ENCODE data around the gene GATAD2B. TPM values are rescaled to one million over a fixed set of nuclear protein-coding genes. Genes with fewer than 3 reads are reported as not detected.

Gene GATAD2B
- total RNA-seq, 1 donor from 2014 or later = 47.0 TPM

DNA sequence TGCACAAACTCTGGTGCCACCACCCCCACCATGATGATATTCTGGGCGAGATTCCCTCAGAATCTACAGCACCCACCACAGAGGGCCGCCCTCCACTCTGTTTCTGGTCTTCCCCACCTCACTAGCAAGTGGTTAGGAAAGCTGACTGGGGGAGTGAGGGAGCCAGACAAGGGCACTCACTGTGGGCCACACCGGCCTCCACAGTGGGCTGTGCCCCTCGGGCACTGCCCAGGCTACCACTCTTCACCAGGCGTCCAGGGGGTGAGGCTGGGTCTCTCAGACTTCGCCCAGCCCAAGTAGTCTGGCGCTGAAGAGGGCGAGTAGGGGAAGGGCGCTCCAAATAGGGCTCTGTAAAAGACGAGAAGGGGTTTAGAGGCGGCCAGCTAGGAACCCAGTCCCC, 11.2 kb upstream of the GATAD2B start:
- TF ChIP-seq, protein P1, sequence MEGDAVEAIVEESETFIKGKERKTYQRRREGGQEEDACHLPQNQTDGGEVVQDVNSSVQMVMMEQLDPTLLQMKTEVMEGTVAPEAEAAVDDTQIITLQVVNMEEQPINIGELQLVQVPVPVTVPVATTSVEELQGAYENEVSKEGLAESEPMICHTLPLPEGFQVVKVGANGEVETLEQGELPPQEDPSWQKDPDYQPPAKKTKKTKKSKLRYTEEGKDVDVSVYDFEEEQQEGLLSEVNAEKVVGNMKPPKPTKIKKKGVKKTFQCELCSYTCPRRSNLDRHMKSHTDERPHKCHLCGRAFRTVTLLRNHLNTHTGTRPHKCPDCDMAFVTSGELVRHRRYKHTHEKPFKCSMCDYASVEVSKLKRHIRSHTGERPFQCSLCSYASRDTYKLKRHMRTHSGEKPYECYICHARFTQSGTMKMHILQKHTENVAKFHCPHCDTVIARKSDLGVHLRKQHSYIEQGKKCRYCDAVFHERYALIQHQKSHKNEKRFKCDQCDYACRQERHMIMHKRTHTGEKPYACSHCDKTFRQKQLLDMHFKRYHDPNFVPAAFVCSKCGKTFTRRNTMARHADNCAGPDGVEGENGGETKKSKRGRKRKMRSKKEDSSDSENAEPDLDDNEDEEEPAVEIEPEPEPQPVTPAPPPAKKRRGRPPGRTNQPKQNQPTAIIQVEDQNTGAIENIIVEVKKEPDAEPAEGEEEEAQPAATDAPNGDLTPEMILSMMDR (IDR thresholded peaks at IDR 0.05) = no peak
- Mint-ChIP-seq H3K4me3 (ENCODE audit: unreplicated experiment) (no peak overlapping the region), H3K4me1 (ENCODE audit: low read depth) (peaks cover 5% of the 10 kb centered on the region), H3K27me3 (ENCODE audit: low read depth) (no peaks in the 10 kb centered on the region), H3K9me3 (ENCODE audit: low read depth) (no peaks in the 10 kb centered on the region), H3K27ac (ENCODE audit: unreplicated experiment) (no peak overlapping the region), H3K36me3 (ENCODE audit: low read depth) (peaks cover 30% of the 10 kb centered on the region)
- peak; percentile 49 for DNase-seq (ENCODE audit: low spot score)

GRCh38 chr1:153933430-153933829, 10.7 kb upstream of the GATAD2B start:
- TF ChIP-seq, protein P1 (IDR thresholded peaks at IDR 0.05) = no peak
- H3K27ac Mint-ChIP-seq (ENCODE audit: unreplicated experiment) = no peak overlapping the region
- no peak overlapping the region for H3K4me3 Mint-ChIP-seq (ENCODE audit: unreplicated experiment)
- DNase-seq (ENCODE audit: low spot score) = peak; percentile 76
- H3K27me3 Mint-ChIP-seq (ENCODE audit: low read depth) = no peaks in the 10 kb centered on the region
- peaks cover 27% of the 10 kb centered on the region for H3K36me3 Mint-ChIP-seq (ENCODE audit: low read depth)
- peaks cover 10% of the 10 kb centered on the region for H3K4me1 Mint-ChIP-seq (ENCODE audit: low read depth)
- no peaks in the 10 kb centered on the region for H3K9me3 Mint-ChIP-seq (ENCODE audit: low read depth)

GRCh38 chr1:153932156-153933131, 9.7 kb upstream of the GATAD2B start:
- Mint-ChIP-seq H3K4me1 (ENCODE audit: low read depth) (peaks cover 10% of the 10 kb centered on the region), H3K27me3 (ENCODE audit: low read depth) (no peaks in the 10 kb centered on the region), H3K4me3 (ENCODE audit: unreplicated experiment) (no peak overlapping the region), H3K9me3 (ENCODE audit: low read depth) (no peaks in the 10 kb centered on the region), H3K27ac (ENCODE audit: unreplicated experiment) (no peak overlapping the region), H3K36me3 (ENCODE audit: low read depth) (peaks cover 23% of the 10 kb centered on the region)
- TF ChIP-seq, protein P1 (IDR thresholded peaks at IDR 0.05) = no peak
- peak; percentile 79 for DNase-seq (ENCODE audit: low spot score)

- no peaks in the 10 kb centered on the region for H3K27me3 Mint-ChIP-seq (ENCODE audit: low read depth)
- H3K4me1 Mint-ChIP-seq (ENCODE audit: low read depth) = peaks cover 10% of the 10 kb centered on the region
- no peak overlapping the region for H3K27ac Mint-ChIP-seq (ENCODE audit: unreplicated experiment)
- H3K9me3 Mint-ChIP-seq (ENCODE audit: low read depth) = no peaks in the 10 kb centered on the region
- peak; percentile 58 for DNase-seq (ENCODE audit: low spot score)
- peaks cover 9% of the 10 kb centered on the region for H3K36me3 Mint-ChIP-seq (ENCODE audit: low read depth)
- H3K4me3 Mint-ChIP-seq (ENCODE audit: unreplicated experiment) = no peak overlapping the region
- TF ChIP-seq, protein P1 (IDR thresholded peaks at IDR 0.05) = no peak
These were observed 7.5 kb upstream of the GATAD2B start for GRCh38 chr1:153929981-153930948.

DNA sequence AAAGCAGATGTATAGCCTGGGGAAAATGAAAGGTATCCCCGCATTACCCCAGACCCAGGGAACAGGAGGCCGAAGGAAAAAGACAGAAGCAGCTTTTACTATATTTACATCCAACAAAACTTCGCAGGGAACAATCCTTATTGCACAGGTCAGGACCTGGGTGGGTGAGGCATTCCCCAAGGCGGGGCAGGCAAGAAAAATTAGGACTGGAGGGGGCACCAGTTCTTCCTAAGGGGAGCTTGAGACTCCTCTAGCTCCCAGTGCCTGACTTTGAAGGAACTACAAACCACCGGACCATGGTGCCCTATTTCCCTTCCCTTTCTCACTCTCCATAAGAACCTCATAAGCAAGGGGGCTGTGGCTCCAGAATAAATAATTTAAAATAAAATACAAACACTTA, 6.7 kb upstream of the GATAD2B start:
- DNase-seq (ENCODE audit: low spot score) = no peak
- peak overlapping the region; percentile 74 for H3K27ac Mint-ChIP-seq (ENCODE audit: unreplicated experiment)
- no peak overlapping the region for H3K4me3 Mint-ChIP-seq (ENCODE audit: unreplicated experiment)
- no peaks in the 10 kb centered on the region for H3K27me3 Mint-ChIP-seq (ENCODE audit: low read depth)
- H3K36me3 Mint-ChIP-seq (ENCODE audit: low read depth) = peaks cover 4% of the 10 kb centered on the region
- H3K4me1 Mint-ChIP-seq (ENCODE audit: low read depth) = peaks cover 10% of the 10 kb centered on the region
- TF ChIP-seq, protein P1 (IDR thresholded peaks at IDR 0.05) = no peak
- no peaks in the 10 kb centered on the region for H3K9me3 Mint-ChIP-seq (ENCODE audit: low read depth)
